Thoracic aorta (tissue), 2 donors: ENCODE data around the gene CEP104. TPM values are rescaled to one million over a fixed set of nuclear protein-coding genes. Genes with fewer than 3 reads are reported as not detected.

Experiments used
- ATAC-seq: fragments of 150-250 bp; one replicate; pipeline ENCODE4 v1.8.0; 2017; ENCODE audit warnings: low read depth; ENCODE audit not compliant: insufficient number of reproducible peaks, low FRiP score
- DNase-seq: peaks from one replicate; pipeline ENCODE4 v3.0.0-alpha.2; 2020; ENCODE audit warnings: low spot score
- H3K27ac ChIP-seq, 2 donors: fragments of 200-600 bp; sonication (generic); 1 replicate in 1 of 2; 2 replicates in 1 of 2; pipeline ENCODE4 v1.5.1; 2016; ENCODE audit warnings: mild to moderate bottlenecking in 2 of 2, moderate library complexity in 2 of 2
- H3K27me3 ChIP-seq: fragments of 200-600 bp; sonication (generic); replicated peaks from 2 replicates; pipeline ENCODE4 v1.6.0; 2016; ENCODE audit warnings: mild to moderate bottlenecking; ENCODE audit not compliant: insufficient read depth
- H3K36me3 ChIP-seq: fragments of 200-600 bp; sonication (generic); one replicate; pipeline ENCODE4 v1.5.1; 2016
- H3K4me1 ChIP-seq, 2 donors: fragments of 200-600 bp; sonication (generic); 1 replicate in 1 of 2; 2 replicates in 1 of 2; pipeline versions ENCODE4 v1.5.1 to v1.6.0; 2016; ENCODE audit warnings: low read depth in 2 of 2, mild to moderate bottlenecking in 1 of 2; ENCODE audit not compliant: control insufficient read depth in 1 of 2
- H3K4me3 ChIP-seq: fragments of 200-600 bp; sonication (generic); 2 replicates; pipeline ENCODE4 v1.5.1; 2016; ENCODE audit warnings: mild to moderate bottlenecking
- H3K9me3 ChIP-seq: fragments of 200-600 bp; sonication (generic); 2 replicates; pipeline ENCODE4 v1.5.1; 2016
- CTCF ChIP-seq: fragments of 200-600 bp; sonication (generic); IDR thresholded peaks from one replicate; pipeline ENCODE4 v1.5.1; 2019; ENCODE audit warnings: antibody characterized with exemption
- total RNA-seq, 2 donors: library from RNA; depleted of rRNA; stranded (reverse); fragments of >200 nt; gene quantifications; one replicate each; pipeline versions ENCODE4 v1.1.0 to v1.2.3, GENCODE V29; 2016

Gene CEP104
- total RNA-seq, 2 donors from 2014 or later, result 27.3 to 59.2 TPM

DNA sequence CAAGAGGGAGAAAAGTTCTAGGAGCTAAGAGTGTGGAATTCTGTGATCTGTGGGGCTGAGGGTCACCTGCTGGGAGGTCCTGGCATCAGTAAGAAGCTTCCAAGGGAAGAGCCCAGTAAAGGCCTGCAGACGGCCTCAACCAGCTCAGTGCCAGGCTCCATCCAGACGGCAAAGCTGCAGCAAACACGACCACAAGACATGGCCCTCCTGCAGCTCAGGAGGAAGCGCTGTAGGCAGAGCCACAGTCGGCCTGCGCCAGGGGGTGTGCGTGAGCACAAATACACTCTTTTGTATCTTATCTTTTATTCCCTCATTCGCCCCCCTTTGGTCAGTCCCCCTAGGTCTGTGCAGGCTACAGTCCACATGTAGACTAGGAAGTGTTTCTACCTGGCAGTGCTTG, 29.7 kb upstream of the CEP104 start:
- DNase-seq, result no peak
- H3K27me3 ChIP-seq, result no peaks in the 10 kb centered on the region
- H3K9me3 ChIP-seq, result no peaks in the 10 kb centered on the region
- H3K27ac ChIP-seq, result no peak overlapping the region
- peaks cover 43% of the 10 kb centered on the region for H3K36me3 ChIP-seq
- H3K4me1 ChIP-seq, result no peaks in the 10 kb centered on the region
- ATAC-seq, result no peak
- no peak for TF ChIP-seq CTCF
- H3K4me3 ChIP-seq, result no peak overlapping the region

GRCh38 chr1:3886106-3886670, 29.2 kb upstream of the CEP104 start:
- Histone ChIP-seq H3K4me1 (no peaks in the 10 kb centered on the region), H3K27ac (no peak overlapping the region), H3K9me3 (no peaks in the 10 kb centered on the region), H3K4me3 (no peak overlapping the region), H3K36me3 (peaks cover 43% of the 10 kb centered on the region), H3K27me3 (no peaks in the 10 kb centered on the region)
- DNase-seq (no peak), ATAC-seq (no peak)
- TF ChIP-seq CTCF, result no peak

DNA sequence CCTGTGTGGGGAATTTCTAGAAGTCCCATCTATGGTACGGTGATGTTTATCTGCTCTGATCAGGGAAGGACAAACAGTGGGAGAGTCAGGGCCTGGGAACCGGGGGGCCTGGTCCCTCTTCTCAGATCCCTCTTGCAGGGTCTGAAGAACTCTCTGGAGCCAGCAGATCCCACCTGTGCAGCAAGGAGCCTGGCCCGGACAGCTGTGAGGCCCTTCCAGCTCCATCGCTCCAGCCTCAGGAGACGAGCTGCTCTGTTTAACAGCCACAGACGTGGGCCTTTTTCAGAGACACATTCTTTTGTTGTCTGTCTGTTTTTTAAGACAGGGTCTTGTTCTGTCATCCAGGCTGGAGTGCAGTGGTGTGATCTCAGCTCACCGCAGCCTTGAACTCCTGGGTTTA, 28.6 kb upstream of the CEP104 start:
- Histone ChIP-seq H3K4me1 (no peaks in the 10 kb centered on the region), H3K27me3 (no peaks in the 10 kb centered on the region), H3K4me3 (no peak overlapping the region), H3K9me3 (no peaks in the 10 kb centered on the region), H3K27ac (no peak overlapping the region), H3K36me3 (peaks cover 38% of the 10 kb centered on the region)
- no peak for TF ChIP-seq CTCF
- ATAC-seq (no peak), DNase-seq (no peak)

DNA sequence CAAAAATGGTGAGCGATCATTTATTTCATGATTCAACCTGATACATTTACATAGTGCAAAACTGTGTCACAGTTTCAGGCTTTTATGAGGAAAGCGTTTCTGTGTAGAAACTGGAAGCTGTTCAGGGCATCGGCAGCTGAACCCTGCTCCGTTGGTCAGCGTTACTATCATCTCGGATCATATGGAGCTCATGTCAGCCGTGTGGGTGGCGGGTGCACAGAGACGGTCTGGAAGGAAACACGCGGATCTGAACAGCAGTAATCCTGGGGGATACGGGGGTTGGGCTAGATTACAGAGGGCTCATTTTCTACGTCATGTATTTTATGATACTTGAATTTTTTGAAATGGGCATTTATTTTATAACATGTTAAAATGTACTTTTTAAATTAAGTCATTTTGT, 28.0 kb upstream of the CEP104 start:
- H3K36me3 ChIP-seq, result peaks cover 32% of the 10 kb centered on the region
- DNase-seq (no peak), ATAC-seq (no peak)
- H3K4me3 ChIP-seq, result no peak overlapping the region
- TF ChIP-seq CTCF, result no peak
- H3K9me3 ChIP-seq, result no peaks in the 10 kb centered on the region
- no peak overlapping the region for H3K27ac ChIP-seq
- H3K27me3 ChIP-seq, result no peaks in the 10 kb centered on the region
- no peaks in the 10 kb centered on the region for H3K4me1 ChIP-seq

DNA sequence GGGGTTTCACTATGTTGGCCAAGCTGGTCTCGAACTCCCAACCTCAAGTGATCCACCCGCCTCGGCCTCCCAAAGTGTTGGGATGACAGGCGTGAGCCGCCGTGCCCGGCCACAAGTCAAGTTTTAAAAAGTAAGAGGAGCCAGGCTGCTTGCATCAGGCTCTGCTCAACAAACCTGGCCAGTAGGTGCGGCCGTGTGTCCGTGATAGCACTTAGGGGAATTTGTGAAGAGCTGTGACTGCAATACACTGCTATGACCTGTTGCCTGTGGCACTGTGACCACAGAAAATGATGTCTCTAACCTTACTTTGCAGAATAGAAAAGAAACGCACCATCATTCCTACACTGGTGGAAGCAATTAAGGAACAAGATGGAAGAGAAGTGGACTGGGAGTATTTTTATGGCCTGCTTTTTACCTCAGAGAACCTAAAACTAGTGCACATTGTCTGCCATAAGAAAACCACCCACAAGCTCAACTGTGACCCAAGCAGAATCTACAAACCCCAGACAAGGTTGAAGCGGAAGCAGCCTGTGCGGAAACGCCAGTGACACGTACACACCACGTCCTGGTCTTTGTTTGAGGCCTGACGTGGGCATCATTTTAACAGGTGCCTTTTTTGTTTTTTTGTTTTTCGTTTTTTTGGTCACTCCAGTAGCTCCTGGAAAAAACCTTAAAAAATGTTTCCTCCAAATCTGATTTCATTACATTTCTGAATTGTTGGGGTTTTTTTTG, 26.3 kb upstream of the CEP104 start:
- H3K9me3 ChIP-seq, result peaks cover 6% of the 10 kb centered on the region
- H3K36me3 ChIP-seq, result peaks cover 39% of the 10 kb centered on the region
- no peak for TF ChIP-seq CTCF
- H3K4me3 ChIP-seq, result no peak overlapping the region
- no peaks in the 10 kb centered on the region for H3K4me1 ChIP-seq
- DNase-seq, result no peak
- no peak for ATAC-seq
- no peak overlapping the region for H3K27ac ChIP-seq
- H3K27me3 ChIP-seq, result no peaks in the 10 kb centered on the region
